GM20431 (cell line): ENCODE data around the gene ADSS1.

Source experiments
- in situ Hi-C: fragments of 300-500 bp; cut with MseI, MboI; formaldehyde crosslinking; loops from one replicate; pipeline ENCODE4 v1.15.0; 2020; ENCODE audit warnings: low sequenced_read_pairs; ENCODE audit not compliant: unreplicated experiment

Gene ADSS1

DNA sequence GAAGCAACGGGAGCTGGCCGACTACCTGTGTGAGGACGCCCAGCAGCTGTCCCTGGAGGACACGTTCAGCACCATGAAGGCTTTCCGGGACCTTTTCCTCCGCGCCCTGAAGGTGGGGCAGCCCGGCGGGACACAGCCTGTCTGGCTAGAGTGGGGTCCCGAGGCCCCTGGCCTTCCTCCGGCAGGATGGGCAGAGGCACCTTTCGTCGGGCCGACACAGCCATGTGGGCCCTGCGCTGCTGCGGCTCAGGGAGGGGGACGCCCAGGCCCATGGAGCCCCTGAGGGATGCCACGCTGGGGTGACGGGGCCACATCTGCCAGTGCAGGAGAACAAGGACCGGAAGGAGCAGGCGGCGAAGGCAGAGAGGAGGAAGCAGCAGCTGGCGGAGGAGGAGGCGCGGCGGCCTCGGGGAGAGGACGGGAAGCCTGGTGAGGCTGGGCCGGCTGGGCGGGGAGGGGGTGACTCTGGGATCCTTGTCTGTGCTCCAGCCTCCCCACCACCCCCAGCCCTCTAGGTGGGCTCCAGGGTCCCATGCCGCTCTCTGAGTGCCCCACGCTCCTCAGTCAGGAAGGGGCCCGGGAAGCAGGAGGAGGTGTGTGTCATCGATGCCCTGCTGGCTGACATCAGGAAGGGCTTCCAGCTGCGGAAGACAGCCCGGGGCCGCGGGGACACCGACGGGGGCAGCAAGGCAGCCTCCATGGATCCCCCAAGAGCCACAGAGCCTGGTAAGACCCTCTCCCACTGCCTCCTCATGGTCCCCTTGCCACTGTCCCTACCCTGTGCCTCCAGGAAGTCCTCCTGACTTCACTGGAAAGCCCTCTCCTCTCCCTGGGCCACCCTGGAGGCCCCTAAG, 10.9 kb upstream of the ADSS1 start:
- in situ Hi-C loops, result no loop called here

DNA sequence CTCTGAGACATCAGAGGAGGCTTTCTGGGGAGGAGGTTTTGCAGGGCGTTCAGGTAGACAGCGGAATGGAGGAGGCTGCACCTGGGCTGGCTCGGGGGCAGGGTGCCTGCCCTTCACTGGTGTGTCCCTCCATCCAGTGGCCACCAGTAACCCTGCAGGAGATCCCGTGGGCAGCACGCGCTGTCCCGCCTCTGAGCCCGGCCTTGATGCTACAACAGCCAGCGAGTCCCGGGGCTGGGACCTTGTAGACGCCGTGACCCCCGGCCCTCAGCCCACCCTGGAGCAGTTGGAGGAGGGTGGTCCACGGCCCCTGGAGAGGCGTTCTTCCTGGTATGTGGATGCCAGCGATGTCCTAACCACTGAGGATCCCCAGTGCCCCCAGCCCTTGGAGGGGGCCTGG, 10.0 kb upstream of the ADSS1 start:
- in situ Hi-C loops, result no loop called here

DNA sequence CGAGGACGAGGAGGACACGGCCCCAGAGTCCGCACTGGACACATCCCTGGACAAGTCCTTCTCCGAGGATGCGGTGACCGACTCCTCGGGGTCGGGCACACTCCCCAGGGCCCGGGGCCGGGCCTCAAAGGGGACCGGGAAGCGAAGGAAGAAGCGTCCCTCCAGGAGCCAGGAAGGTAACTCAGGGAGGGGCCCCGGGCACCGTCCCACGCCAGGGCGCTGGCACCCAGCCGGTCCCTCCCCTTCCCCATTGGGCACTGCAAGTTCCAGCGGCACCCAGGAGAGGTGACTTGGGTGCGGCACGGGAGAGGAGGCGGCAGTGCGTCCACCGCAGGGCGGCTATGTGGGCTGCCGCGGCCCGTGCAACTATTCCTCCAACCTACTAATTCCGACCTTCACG, 9.3 kb upstream of the ADSS1 start:
- in situ Hi-C loops, result no loop called here

DNA sequence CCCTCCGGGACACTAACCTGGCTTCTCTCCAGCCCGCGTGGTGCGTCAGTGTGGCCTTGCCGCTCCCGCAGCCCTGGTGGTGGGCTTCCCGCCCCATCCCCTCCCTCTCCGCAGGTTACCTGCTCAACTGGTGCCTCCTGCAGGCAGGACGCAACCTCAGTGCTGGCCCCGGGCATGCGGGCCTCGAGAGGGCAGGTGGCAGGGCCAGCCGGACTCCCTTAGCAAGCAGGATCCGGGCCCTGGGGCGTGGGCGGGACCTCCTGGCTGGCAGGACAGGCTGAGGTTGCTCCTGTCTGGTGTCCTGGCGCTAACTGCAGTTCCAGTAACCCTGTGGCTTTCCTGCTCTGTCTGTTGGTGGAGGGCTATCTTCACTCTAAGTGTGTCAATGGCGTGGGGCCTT, 8.6 kb upstream of the ADSS1 start:
- in situ Hi-C loops, result no loop called here

DNA sequence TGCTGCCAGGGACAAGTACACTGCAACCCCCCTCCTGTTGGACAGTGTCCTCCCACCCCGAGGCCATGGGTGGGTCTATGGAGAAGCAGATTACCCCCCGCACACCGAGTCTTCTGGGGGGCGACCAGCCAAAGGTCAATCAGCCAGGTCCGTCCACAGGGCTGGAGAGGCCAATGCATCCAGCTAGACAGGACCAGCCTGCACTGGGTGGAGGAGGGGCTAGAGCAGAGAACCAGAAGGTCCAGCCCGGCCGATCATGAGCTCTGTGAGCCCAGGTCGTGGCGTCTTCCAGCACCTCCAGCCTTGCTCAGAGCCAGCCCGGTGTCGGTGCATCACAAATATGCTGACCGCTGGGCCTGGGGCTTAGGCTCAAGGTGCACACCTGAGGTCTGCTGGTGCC, 8.2 kb upstream of the ADSS1 start:
- in situ Hi-C loops, result no loop called here

DNA sequence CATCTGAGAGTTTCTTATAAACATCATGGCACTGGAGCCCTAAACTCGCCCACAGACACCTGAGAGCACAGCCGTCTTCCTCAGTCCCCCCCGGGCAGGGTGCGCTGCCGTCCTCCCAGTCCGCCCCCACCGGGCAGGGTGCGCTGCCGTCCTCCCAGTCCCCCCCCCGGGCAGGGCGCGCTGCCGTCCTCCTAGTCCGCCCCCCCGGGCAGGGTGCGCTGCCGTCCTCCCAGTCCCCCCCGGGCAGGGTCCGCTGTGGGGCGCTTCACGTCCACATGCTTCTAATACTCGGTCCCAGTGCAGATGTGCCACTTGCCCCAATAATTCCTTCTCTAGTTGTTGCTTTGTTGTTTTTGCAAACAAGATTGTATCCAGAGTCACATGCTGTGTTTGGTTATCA, 6.9 kb upstream of the ADSS1 start:
- in situ Hi-C loops, result no loop called here

DNA sequence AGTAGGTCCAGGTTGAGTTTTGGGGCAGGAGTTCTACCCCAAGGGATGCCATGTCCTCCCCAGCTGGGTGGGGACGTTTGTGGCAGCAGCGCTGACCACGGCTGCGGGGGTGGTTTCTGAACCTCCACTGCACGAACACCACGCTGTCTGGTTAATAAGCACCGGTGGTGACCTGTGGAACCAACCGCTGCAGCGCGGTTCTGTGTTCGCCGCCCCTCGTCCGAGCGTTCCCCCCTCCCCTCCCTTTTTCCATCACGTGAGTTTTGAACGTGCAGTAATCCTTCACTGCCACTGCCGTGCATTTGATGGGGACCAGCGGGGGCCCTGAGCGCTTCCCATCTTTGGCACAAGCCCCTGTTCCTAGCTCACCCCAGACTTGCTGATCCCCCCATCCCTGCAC, 6.4 kb upstream of the ADSS1 start:
- in situ Hi-C loops, result no loop called here

DNA sequence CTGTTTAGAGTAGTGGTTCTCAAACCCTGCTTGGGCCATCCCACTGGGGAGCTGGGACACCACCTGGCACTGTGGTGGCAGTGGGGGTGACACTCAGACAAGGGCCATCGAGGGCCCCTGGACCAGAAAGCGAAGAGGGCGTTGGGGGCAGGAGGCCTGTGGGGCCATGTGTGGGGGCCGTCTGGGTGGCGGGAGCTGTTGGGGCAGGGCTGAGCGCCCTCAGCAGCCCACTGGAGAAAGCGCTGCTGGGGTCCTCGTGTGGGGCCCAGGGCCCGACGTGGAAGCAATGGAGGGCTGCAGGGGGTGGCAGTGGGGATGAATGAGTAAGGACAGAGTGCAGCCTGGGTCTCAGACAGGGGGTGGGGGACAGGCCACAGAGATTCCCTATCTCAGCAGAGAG, 5.9 kb upstream of the ADSS1 start:
- in situ Hi-C loops, result no loop called here

DNA sequence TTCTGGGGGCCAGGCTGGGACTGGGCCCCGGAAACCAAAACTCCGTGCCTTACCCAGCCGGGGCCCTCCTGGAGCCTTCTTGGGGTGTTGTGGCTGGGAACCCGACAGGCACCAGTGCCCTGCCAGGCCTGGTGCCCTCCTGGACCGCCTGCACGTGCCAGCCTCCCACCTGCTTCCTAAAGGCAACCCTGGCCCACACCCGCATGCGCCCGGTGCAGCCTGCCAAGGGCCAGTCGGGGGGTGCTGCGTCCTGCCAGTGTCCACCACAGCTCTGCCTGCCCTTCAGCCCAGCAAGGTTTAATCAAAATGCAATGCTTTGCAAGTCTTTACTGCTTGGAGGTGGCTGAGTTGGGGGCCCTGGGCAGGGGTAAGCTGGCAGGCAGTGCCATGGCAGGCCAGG, 5.2 kb upstream of the ADSS1 start:
- in situ Hi-C loops, result no loop called here

DNA sequence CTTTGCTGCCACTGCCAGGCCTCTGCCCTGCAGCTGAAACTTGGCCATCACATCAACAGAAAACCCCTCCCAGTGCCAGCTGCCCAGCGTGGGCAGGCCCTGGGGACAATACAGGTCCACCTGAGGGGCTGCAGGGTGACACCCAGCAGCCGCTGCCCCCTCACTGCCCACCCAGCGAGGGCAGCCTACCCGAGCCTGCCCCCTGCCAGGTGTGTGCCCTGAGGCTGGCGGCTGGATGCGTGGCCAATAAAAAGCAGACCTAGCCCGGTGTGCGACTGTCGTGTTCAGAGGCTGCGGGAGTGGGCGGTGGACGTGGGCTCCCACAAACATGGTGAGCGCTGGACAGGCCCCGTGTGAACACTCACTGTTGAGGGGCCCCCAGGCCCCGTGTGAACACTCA, 4.7 kb upstream of the ADSS1 start:
- in situ Hi-C loops, result no loop called here

DNA sequence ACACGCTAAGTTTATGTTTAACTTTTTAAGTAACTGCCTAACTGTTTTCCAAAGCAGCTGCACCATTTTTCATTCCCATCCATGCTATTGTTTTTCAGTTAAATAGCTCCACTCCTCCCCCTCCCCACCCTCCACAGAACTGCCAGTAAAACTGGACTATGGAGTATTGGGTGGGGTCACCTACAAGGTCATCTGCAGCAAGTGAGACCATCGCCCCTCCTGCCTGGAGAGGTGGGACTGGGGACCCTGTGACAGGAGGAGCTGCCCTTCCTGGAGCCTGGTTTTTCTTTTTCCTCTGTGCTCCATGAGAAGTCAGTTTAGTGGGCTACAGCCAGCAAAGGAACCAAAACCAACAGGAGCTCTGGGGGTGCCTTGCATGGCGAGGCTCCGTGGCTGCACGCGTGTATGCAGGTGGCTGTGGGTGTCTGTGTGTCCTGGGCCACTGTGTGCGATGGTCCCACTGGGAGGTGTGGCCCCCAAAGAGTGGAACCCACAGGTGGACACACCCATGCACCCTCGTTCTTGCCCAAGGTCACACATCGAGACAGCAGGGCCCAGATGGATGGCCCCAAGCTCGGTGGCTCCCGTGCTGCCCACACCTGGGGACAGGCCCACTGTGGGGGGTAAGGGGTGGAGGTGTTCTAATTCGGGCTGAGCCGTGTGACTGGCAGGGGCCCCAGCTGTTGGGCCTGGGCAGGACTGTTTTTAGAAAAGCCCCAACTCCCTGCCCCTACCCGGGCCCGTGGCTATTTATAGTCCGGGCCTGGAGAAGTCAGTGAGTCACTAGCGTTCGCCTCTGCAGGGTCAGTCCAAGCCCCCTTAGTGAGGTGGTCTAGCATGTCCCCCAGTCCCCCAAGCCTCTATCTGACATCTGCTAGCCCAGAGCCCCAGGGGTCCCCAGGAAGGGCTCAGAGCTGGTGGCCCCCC, 2.3 kb upstream of the ADSS1 start:
- in situ Hi-C loops, result no loop called here

DNA sequence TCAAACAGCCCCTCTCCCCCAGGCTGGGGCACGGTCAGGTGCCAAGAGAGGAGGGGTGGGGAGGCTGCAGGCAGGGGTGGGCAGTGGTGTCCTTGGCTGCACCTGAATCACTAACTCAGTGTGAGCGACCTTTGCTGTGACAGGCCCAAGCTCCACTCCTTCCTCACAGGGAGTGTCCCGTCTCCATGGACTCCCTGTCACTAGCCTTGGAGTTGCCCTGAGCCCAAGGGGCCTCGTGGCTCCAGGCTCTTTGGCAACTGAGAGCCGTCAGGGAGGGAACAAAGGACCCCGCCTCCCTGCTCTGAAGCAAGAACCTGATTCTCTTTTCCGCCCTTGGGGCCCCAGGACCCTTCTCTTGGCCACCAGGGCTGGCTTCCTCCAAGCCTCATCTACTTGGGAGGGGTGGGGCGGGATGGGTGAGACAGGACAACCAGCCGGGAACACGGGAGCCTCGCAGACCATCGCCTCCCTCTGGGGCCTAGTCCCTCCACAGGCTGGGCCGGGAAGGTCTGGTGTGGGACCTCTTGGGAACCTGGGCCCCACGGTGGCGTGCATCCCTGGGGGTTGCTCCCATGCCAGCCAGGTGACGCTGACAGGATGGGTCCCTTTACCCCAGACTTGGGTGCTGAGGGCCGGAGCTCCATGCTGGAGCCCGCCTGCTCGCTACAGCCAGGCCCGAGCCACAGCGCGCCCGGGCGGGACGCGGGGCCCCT, 935 bp upstream of the ADSS1 start:
- in situ Hi-C loops, result no loop called here

DNA sequence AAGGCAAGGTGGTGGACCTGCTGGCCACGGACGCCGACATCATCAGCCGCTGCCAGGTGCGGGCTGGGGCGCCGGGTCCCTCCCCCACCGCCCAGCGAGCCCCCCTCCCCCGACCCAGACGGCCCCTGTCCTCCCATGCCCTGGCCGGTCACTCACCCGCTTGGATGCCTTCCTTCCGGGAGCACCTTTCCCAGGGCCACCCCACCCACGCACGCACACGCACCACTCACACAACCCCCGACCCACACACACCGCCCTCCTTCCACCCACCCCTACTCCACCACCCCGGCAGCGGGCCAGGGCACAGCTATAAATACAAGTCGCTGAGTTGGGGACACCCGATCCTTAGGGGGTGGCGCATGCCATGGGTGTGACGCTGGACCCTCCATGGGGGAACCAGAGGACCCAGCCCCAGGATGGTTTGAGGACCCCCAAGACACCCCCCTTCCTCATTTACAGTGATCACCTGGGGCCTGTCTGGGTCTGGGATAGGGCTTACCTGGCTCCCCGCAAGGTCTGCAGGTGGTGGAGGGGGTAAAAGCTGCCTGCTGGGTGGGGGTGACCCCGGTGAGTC, 465 bp downstream of the ADSS1 start:
- in situ Hi-C loops, result no loop called here

DNA sequence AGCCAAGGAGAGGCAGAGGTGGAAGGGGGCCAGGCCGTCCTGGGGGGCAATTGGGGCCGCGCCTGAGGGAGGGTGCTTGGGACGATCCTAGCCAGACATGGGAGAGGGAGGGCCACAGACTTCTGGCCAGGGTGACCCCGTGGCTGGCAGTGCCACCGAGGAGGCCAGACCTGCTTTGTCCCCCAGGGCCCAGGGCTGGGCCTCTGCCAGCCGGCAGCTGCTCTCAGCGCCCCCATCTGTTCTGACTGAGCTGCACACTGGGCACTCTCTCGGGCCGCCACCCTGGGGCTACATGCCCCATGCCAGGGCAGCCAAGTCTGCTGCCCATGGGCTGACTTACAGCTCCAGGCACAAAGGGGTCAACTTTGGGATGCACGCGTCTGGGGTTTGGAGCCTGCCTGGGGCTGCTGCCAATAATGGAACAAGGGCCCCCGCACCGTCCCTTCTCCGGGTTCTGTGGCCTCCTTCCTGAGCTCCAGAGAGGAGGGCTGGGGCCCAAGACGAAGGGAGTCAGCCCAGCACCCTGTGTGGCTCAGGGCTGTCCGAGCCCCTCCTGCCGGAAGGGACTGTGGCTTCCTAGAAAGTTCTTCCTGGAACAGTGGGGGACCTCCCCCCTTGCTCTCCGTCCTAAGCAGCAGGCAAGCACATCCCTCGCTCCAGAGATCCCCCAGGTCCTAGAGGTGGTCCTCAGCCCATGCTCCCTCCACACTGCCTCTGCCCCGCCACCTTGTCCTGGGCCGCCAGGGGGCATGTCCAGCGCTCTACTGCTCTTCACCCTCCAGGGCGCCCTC, 1.1 kb downstream of the ADSS1 start:
- in situ Hi-C loops, result no loop called here

DNA sequence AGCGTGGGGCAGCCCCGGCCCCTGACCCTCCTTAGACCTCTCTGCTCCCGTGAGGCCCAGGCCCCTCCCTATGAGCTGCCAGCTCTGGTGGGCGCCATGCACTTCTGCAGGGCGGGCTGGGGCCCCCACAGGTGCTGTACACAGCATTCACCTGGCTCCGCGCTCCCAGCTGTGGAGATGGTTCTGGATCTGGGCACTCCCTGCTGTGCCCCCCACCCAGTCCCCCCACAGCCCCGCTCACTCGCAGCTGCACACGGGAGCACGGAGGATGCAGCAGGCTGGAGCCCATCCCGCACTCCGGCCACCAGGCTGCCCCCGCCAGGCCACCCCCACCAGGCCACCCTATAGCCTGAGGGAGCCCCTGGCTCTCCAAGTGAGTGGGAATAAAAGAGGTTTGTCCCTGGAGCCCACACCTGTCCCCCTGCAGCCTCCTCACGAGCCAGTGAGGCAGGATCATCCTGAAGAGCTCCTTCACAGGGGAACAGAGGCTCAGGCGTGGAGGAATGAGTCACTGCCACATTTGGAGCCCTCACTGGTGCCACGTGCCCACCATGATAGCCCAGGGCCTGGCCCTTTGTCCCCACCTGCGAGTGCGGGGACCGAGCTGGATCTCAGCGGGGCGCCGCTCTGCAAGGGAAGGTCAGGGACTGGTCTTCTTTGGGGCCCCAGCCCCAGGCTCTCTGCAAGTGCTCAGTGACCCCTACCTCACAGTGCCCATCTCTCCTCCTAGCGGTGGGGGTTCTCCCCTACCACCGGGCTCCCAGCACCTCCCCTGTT, 1.9 kb downstream of the ADSS1 start:
- in situ Hi-C loops, result no loop called here

DNA sequence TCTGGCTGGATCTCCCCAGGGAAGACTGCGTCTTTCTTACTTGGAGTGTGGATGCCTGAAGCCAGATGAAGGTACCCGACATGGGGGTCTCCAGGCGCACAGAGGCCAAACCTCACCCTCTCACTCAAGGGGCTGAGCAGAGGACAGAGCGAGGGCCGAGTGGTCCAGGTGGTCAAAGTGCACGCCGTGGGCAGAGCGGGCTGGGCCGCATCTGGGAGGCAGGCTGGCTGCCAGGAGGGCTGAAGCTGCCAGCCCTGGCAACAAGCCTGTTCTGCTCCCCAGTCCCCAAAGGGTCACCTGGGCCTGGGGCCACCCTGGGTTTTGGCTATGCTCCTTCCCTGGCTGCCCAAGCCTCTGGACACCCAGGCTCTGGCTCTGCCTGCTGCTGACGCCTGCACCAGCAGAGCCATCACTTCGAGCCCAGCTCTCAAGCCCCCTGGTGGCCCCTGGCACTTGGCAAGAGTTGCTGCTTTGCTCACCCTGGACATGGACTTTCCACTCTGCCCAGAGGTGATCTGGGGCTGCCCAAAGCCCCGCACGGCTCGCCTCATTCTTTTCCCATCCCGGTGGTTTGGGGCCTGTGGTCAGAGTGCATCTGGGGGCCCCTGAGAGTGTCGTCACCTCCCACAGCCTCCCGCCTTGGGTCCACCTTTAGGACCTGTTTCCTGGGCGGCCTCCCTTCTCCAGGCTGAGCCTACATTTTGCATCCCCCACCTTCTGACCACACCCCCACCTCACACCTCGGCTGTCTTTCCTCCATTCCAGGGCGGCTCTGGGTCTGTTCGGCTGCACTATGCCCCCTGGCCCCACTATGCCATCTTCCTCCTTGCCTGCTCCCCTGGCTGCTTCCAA, 2.8 kb downstream of the ADSS1 start:
- in situ Hi-C loops, result no loop called here

DNA sequence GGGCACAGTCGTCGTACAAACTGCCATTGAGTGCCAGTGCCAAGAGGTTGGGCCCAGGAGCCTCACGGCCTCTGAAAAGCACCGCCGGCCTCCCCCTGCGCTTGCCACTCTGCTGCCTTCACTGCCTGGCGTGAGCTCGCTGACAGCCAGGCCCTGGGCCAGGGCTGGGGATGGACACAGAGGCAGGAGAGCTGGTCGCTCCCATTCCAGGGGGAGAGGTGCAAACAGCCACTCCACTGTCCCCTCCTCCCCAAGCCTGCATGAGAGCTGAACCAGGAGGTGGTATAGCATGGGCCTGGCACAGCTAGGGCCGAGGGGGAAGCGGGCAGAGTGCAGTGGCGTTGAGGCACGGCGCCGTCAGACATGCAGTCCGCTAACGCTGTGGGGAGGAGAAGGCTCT, 4.6 kb downstream of the ADSS1 start:
- in situ Hi-C loops, result no loop called here
